Astrocyte of the cerebellum (primary cell): ENCODE measurements around the gene AFF3.

Experiments used
- DNase-seq: peaks from one replicate; pipeline ENCODE4 v3.0.0-alpha.2; 2011; ENCODE audit warnings: low read depth
- H3K4me3 ChIP-seq: 2 replicates; pipeline ENCODE4 v1.5.1; 2011; ENCODE audit warnings: mild to moderate bottlenecking, low read depth, low read length, moderate library complexity
- CTCF ChIP-seq: IDR thresholded peaks from 2 replicates; pipeline ENCODE4 v1.5.1; 2012; ENCODE audit warnings: low read length, low read depth, moderate library complexity, mild to moderate bottlenecking; ENCODE audit errors: missing control alignments
- in situ Hi-C: cut with HindIII; loops from 2 replicates; pipeline ENCODE4 v1.10.0; 2017; ENCODE audit warnings: low sequenced_read_pairs

Gene AFF3

GRCh38 chr2:99982744-99983143 lies 159.6 kb downstream of the AFF3 start:
- H3K4me3 ChIP-seq: no peak overlapping the region
- no peak for TF ChIP-seq CTCF
- in situ Hi-C loops: no loop called here
- DNase-seq: no peak

GRCh38 chr2:99981840-99982239 lies 160.6 kb downstream of the AFF3 start:
- TF ChIP-seq CTCF: no peak
- DNase-seq: no peak
- in situ Hi-C loops: no loop called here
- no peak overlapping the region for H3K4me3 ChIP-seq

- DNase-seq: no peak
- no peak overlapping the region for H3K4me3 ChIP-seq
- in situ Hi-C loops: no loop called here
- no peak for TF ChIP-seq CTCF
Measured at GRCh38 chr2:99980176-99980575, 162.2 kb downstream of the AFF3 start.

- no peak for DNase-seq
- H3K4me3 ChIP-seq: no peak overlapping the region
- in situ Hi-C loops: no loop called here
- TF ChIP-seq CTCF: no peak
Measured at GRCh38 chr2:99977966-99978365, 164.4 kb downstream of the AFF3 start.

- in situ Hi-C loops: no loop called here
- no peak for TF ChIP-seq CTCF
- no peak for DNase-seq
- H3K4me3 ChIP-seq: no peak overlapping the region
Measured at GRCh38 chr2:99975386-99975785, 167.0 kb downstream of the AFF3 start.

GRCh38 chr2:99974682-99975375 lies 167.6 kb downstream of the AFF3 start:
- in situ Hi-C loops: loop anchor here (5.0 kb wide), 1 partner anchor 37 kb away; no protein-coding TSS in a partner anchor
- no peak for DNase-seq
- no peak overlapping the region for H3K4me3 ChIP-seq

More at GRCh38 chr2:99974682-99975375, 167.6 kb downstream of the AFF3 start:
- TF ChIP-seq CTCF: no peak
